Measurements from ENCODE around the gene ARL4C.

The ARL4C gene

GRCh38 chr2:234535464-234535863 is 38.6 kb upstream of the ARL4C start:
- no peaks in the 10 kb centered on the region for H3K36me3 ChIP-seq (ENCODE audit: control insufficient read depth, insufficient read depth, low read length)
- DNase-seq (ENCODE audit: extremely low read depth, insufficient read length): no peak
- no peak for TF ChIP-seq CTCF (IDR thresholded peaks at IDR 0.05; ENCODE audit: insufficient read depth, low read length, poor library complexity, severe bottlenecking)

DNA sequence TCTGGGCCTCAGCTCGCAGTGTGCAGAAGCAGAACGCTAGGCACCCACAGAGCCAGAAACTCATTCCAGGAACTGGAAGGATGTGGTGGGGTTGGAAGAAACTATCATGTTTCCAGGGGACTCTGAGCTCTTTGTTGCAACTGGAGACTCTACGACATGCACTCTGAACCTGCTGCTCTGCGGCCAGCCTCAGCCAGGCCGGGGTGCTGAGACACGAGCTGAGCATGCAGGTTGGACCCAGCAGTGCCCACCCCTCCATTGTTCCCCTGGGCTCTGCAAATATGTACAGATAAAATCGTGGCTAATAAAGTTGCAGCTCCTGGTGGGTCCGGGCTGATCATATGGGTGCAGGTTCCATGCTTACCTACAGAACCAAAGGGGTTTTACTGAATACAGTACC is 37.6 kb upstream of the ARL4C start:
- no peak overlapping the region for H3K4me3 ChIP-seq (replicated peaks; ENCODE audit: low read depth, low read length)
- no peak for DNase-seq (ENCODE audit: extremely low read depth, insufficient read length)
- no peak for TF ChIP-seq CTCF (IDR thresholded peaks at IDR 0.05; ENCODE audit: insufficient read depth, low read length, poor library complexity, severe bottlenecking)
- H3K36me3 ChIP-seq (ENCODE audit: control insufficient read depth, insufficient read depth, low read length): no peaks in the 10 kb centered on the region
- peaks cover 3% of the 10 kb centered on the region; the same call in 1 of the 2 replicates for H3K27me3 ChIP-seq (replicated peaks; ENCODE audit: control insufficient read depth, insufficient read depth, low read length)

More at GRCh38 chr2:234535464-234535863, 38.6 kb upstream of the ARL4C start:
- Histone ChIP-seq H3K4me3 (replicated peaks; ENCODE audit: low read depth, low read length) (no peak overlapping the region), H3K27me3 (replicated peaks; ENCODE audit: control insufficient read depth, insufficient read depth, low read length) (peaks cover 3% of the 10 kb centered on the region; the same call in 1 of the 2 replicates)

- no peak for DNase-seq (ENCODE audit: extremely low read depth, insufficient read length)
- Histone ChIP-seq H3K36me3 (ENCODE audit: control insufficient read depth, insufficient read depth, low read length) (no peaks in the 10 kb centered on the region), H3K27me3 (replicated peaks; ENCODE audit: control insufficient read depth, insufficient read depth, low read length) (peaks cover 3% of the 10 kb centered on the region; the same call in 1 of the 2 replicates), H3K4me3 (replicated peaks; ENCODE audit: low read depth, low read length) (no peak overlapping the region)
- TF ChIP-seq CTCF (IDR thresholded peaks at IDR 0.05; ENCODE audit: insufficient read depth, low read length, poor library complexity, severe bottlenecking): no peak
Measured at GRCh38 chr2:234533626-234534025, 36.7 kb upstream of the ARL4C start.

DNA sequence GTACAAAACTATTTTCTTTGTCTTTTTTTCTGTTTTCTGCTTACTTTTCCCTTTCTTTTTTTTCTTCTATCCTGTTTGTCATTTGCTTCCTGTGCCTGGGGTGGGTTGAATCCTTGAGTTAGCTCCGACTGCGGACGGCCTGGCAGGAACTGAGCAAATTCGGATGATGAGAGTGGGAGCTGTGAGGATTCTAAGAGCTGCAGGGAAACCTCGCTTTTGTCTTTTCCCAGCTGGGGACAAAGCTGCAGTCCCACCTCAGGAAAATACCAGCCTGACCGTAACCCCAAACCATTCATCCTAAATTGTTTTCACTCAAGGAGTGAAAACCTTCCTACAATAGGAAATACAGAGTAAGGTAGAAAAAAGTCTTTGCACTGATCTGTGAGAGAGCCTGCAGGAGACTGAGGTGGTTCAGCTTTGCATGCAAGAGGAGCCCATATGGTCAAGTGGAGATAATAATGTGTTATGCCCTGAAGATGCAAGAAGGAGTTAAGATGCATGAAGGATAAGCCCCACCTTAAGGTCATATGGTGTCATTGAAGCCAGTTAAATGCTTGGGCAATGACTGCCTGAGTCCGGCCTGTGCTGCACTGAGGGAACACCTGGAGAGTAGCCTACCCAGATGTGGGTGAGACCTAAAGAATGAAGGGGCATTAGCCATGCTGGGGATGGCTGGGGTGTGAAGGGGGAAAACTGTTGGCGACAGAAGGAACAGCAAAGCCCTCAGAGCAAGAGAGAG is 31.7 kb upstream of the ARL4C start:
- Histone ChIP-seq H3K4me3 (replicated peaks; ENCODE audit: low read depth, low read length) (no peak overlapping the region), H3K36me3 (ENCODE audit: control insufficient read depth, insufficient read depth, low read length) (no peaks in the 10 kb centered on the region), H3K27me3 (replicated peaks; ENCODE audit: control insufficient read depth, insufficient read depth, low read length) (no peaks in the 10 kb centered on the region)
- TF ChIP-seq CTCF (IDR thresholded peaks at IDR 0.05; ENCODE audit: insufficient read depth, low read length, poor library complexity, severe bottlenecking): no peak
- no peak for DNase-seq (ENCODE audit: extremely low read depth, insufficient read length)

DNA sequence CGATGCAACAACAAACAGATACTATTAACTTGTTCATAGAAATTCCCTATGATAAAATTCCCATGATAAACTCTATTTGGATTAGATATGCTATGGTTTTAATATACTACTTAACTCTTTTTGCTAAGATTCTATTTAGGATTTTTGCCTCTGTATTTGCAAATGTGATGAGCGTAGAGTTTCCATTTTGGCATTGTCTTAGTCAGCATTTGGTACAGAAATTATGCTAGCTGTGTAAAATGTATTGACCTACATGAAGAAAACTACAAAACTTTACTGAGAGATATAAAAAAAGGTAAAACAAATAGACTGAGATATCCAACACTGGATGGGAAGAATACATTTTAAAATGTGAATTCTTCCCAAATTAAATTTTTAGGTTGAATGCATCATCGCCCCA is 29.8 kb upstream of the ARL4C start:
- no peak for TF ChIP-seq CTCF (IDR thresholded peaks at IDR 0.05; ENCODE audit: insufficient read depth, low read length, poor library complexity, severe bottlenecking)
- H3K36me3 ChIP-seq (ENCODE audit: control insufficient read depth, insufficient read depth, low read length): no peaks in the 10 kb centered on the region
- no peaks in the 10 kb centered on the region for H3K27me3 ChIP-seq (replicated peaks; ENCODE audit: control insufficient read depth, insufficient read depth, low read length)
- H3K4me3 ChIP-seq (replicated peaks; ENCODE audit: low read depth, low read length): no peak overlapping the region
- no peak for DNase-seq (ENCODE audit: extremely low read depth, insufficient read length)
